HL-60 (cell line): ENCODE measurements around the gene ST6GALNAC6.

Experiments used
- CTCF ChIP-seq: IDR thresholded peaks from one replicate; pipeline ENCODE4 v1.5.1; 2011; ENCODE audit warnings: low read length, control low read depth, inconsistent platforms; ENCODE audit not compliant: insufficient read depth
- GABPA ChIP-seq: IDR thresholded peaks from 2 replicates; pipeline ENCODE4 v1.6.1; 2012; ENCODE audit warnings: low read depth
- REST ChIP-seq: IDR thresholded peaks from 2 replicates; pipeline ENCODE4 v1.6.1; 2012; ENCODE audit warnings: low read depth; ENCODE audit not compliant: insufficient replicate concordance

GRCh38 chr9:127858041-127858512 lies 41.3 kb downstream of the ST6GALNAC6 start:
- TF ChIP-seq CTCF (no peak), GABPA (no peak), REST (no peak)
